Erythroblast (primary cell): ENCODE measurements around the gene ESF1.

Source experiments
- GATA1 ChIP-seq: IDR thresholded peaks from 2 replicates; pipeline ENCODE4 v1.6.1; 2011; ENCODE audit warnings: low read depth, mild to moderate bottlenecking, control low read depth, low read length, moderate library complexity
- POLR2A ChIP-seq: IDR thresholded peaks from 2 replicates; pipeline ENCODE4 v1.6.1; 2011; ENCODE audit warnings: mild to moderate bottlenecking, low read length

DNA sequence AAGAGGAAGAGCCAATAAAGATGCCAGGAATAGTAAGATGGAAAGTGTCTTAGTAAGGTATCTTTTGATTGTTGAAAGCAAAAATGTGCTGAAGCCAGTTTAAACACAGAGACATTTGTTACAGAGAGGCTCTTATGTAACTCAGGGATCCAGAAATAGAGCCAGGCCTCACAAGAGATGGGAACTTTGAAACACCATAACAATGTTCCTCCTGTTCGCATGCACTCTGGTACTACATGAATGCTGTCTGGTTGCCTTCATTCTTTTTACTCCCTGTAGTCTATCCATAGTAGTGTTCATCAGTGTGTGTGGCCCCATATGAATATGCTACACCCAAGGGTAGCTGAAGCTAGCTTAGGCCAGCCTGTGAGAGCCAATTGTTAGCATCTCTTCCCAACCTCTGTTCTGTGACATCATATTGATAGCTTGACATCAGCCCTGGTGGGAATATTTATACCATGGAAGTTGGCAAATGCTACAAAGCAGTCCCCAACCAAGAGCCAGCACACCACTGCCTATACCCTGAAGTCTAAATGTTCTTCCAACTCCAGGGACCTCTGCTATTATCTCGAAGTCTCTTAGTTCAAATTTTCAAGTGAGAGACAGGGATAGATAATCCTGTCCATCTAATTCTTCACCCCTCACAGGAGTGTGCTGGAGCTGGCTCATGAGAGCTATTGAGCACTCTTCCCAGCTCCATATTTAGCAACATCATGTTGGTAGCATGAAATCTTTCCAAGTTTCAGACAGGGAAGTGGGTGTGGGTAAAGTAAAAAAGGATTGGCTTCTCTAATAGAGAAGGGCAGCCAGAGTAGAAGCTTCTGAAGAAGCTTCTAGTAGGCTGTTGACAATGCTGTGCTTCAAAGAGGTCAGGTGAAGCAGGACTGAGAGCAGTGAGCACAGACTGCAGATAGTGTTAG lies 7.1 kb upstream of the ESF1 start:
- TF ChIP-seq POLR2A: no peak
- TF ChIP-seq GATA1: no peak
